Activated CD4-positive, alpha-beta T cell treated with anti-CD3 and anti-CD28 coated beads, Interleukin-2, amount 50 U/mL, for 48 hours (primary cell): ENCODE measurements around the gene HEXIM2.
A peak's percentile ranks its signal among the peaks of the same experiment; 100 is the strongest.
"Not testable (repeated sequence)": the region's sequence is repeated elsewhere in the genome, so short reads cannot be mapped to it uniquely, and the experiment has no call there.

Source experiments
- DNase-seq, 2 experiments: peaks; one replicate each; pipeline ENCODE4 v3.0.0-alpha.2; 2020

The HEXIM2 gene

GRCh38 chr17:45161288-45162024, at the start of gene HEXIM2:
HEXIM2 (plus strand) TSS chr17:45161875; CDS start chr17:45162794, 919 bp downstream.
- DNase-seq: peak; percentile 99

- DNase-seq: no peak
These were observed 48.9 kb upstream of the HEXIM2 start for GRCh38 chr17:45112559-45113423.

GRCh38 chr17:45113424-45113754, 48.3 kb upstream of the HEXIM2 start:
- no peak for DNase-seq

- no peak for DNase-seq
These were observed 47.4 kb upstream of the HEXIM2 start for GRCh38 chr17:45114117-45114932.

GRCh38 chr17:45115015-45115625, 46.6 kb upstream of the HEXIM2 start:
- DNase-seq: no peak

GRCh38 chr17:45115871-45116270, 45.8 kb upstream of the HEXIM2 start:
- DNase-seq: no peak

GRCh38 chr17:45116434-45117016, 45.1 kb upstream of the HEXIM2 start:
- no peak for DNase-seq

GRCh38 chr17:45117334-45117733, 44.3 kb upstream of the HEXIM2 start:
- DNase-seq: no peak

- DNase-seq: no peak
These were observed 43.6 kb upstream of the HEXIM2 start for GRCh38 chr17:45117848-45118646.

GRCh38 chr17:45118691-45119090, 43.0 kb upstream of the HEXIM2 start:
- DNase-seq: no peak

GRCh38 chr17:45119964-45120363, 41.7 kb upstream of the HEXIM2 start:
- DNase-seq: no peak

- no peak for DNase-seq
These were observed 41.1 kb upstream of the HEXIM2 start for GRCh38 chr17:45120558-45120957.

- no peak for DNase-seq
These were observed 40.6 kb upstream of the HEXIM2 start for GRCh38 chr17:45121055-45121454.

- DNase-seq: no peak
These were observed 38.5 kb upstream of the HEXIM2 start for GRCh38 chr17:45123076-45123770.

- DNase-seq: peak in 1 of 2 experiments; percentile 37
These were observed 37.5 kb upstream of the HEXIM2 start for GRCh38 chr17:45123930-45124796.

- not testable (repeated sequence) for DNase-seq
These were observed 36.9 kb upstream of the HEXIM2 start for GRCh38 chr17:45124797-45125122.

- DNase-seq: no peak
These were observed 36.2 kb upstream of the HEXIM2 start for GRCh38 chr17:45125509-45125908.

- no peak for DNase-seq
These were observed 34.5 kb upstream of the HEXIM2 start for GRCh38 chr17:45127207-45127547.

GRCh38 chr17:45127548-45128300, 34.0 kb upstream of the HEXIM2 start:
- DNase-seq: no peak
